Panc1 (cell line): ENCODE results near the gene WASL. TPM values are rescaled to one million over a fixed set of nuclear protein-coding genes. Genes with fewer than 3 reads are reported as not detected.

ENCODE experiments used
- ATAC-seq: fragments of 200-7000 bp; cut with Tn5 transposase; 2 replicates; pipeline ENCODE4 v1.9.1; 2020; ENCODE audit warnings: mild to moderate bottlenecking, moderate library complexity
- BruUV-seq: library from RNA; stranded (reverse); fragments of 400-500 nt; replicated peaks from 2 replicates; lab custom pipeline; 2021; lab: Mats Ljungman, UMichigan
- CTCF ChIA-PET: fragments of 300-600 bp; sonication (Branson Sonifier 250); formaldehyde crosslinking; loops from one replicate; lab custom pipeline; 2022; ENCODE audit warnings: antibody characterized with exemption; lab: Charles Lee
- POLR2A ChIA-PET: fragments of 300-600 bp; sonication (Branson Sonifier 250); formaldehyde crosslinking; loops from one replicate; lab custom pipeline; 2022; ENCODE audit warnings: antibody characterized with exemption; lab: Charles Lee
- DNase-seq: peaks from one replicate; pipeline ENCODE4 v3.0.0-alpha.2; 2010; ENCODE audit warnings: low read depth, low spot score
- H3K27ac ChIP-seq: 2 replicates; pipeline ENCODE4 v1.5.1; 2011; ENCODE audit warnings: mild to moderate bottlenecking, low read length, inconsistent platforms
- H3K27me3 ChIP-seq: fragments of 200-500 bp; sonication (Bioruptor generic); 2 replicates; pipeline ENCODE4 v1.6.0; 2014; ENCODE audit warnings: low read length, inconsistent platforms; ENCODE audit not compliant: control insufficient read depth, insufficient read depth
- H3K36me3 ChIP-seq: fragments of 200-500 bp; sonication (Bioruptor generic); 2 replicates; pipeline ENCODE4 v1.5.1; 2014; ENCODE audit warnings: inconsistent platforms, mild to moderate bottlenecking, low read length, moderate library complexity; ENCODE audit not compliant: control insufficient read depth, insufficient read depth
- H3K4me1 ChIP-seq: 2 replicates; pipeline ENCODE4 v1.5.1; 2011; ENCODE audit warnings: inconsistent platforms, mild to moderate bottlenecking, low read length, moderate library complexity; ENCODE audit not compliant: control insufficient read depth, insufficient read depth
- H3K4me3 ChIP-seq, 2 experiments: 2 replicates each; pipeline ENCODE4 v1.5.1; 2011 to 2012; ENCODE audit warnings: low read depth in 2 of 2, low read length in 2 of 2, mild to moderate bottlenecking in 2 of 2, inconsistent platforms in 1 of 2, moderate library complexity in 1 of 2
- H3K9me3 ChIP-seq: fragments of 200-500 bp; sonication (Bioruptor generic); 2 replicates; pipeline ENCODE4 v1.5.1; 2014; ENCODE audit warnings: low read depth, mild to moderate bottlenecking, inconsistent platforms, low read length, moderate library complexity; ENCODE audit not compliant: control insufficient read depth, insufficient read depth
- CTCF ChIP-seq: fragments of 450-650 bp; IDR thresholded peaks from 2 replicates; pipeline ENCODE4 v1.5.1; 2017; ENCODE audit warnings: mild to moderate bottlenecking
- POLR2AphosphoS5 ChIP-seq: IDR thresholded peaks from 2 replicates; pipeline ENCODE4 v1.6.1; 2012; ENCODE audit warnings: mild to moderate bottlenecking, low read depth, low read length, moderate library complexity
- SIN3A ChIP-seq: IDR thresholded peaks from 2 replicates; pipeline ENCODE4 v1.6.1; 2012; ENCODE audit warnings: low read depth, mild to moderate bottlenecking, low read length, moderate library complexity, borderline replicate concordance; ENCODE audit not compliant: insufficient read depth
- TCF7L2 ChIP-seq: IDR thresholded peaks from 2 replicates; pipeline ENCODE4 v1.6.1; 2011; ENCODE audit warnings: mild to moderate bottlenecking, low read depth, low read length, inconsistent platforms
- in situ Hi-C: cut with HindIII; loops from 2 replicates; pipeline ENCODE4 v1.10.0; 2016; ENCODE audit warnings: low sequenced_read_pairs, low pct_unique_long_range_greater_than_20kb
- intact Hi-C: fragments of 100-400 bp; cut with micrococcal nuclease; formaldehyde crosslinking; loops from one replicate; pipeline ENCODE4 v1.10.0; 2022; ENCODE audit not compliant: unreplicated experiment
- total RNA-seq: library from RNA; stranded (reverse); gene quantifications from one replicate; pipeline ENCODE4 v1.2.1, GENCODE V29; 2021; ENCODE audit not compliant: unreplicated experiment
- TF ChIP-seq, protein P1 (sequence below), 2 experiments: IDR thresholded peaks; 2 replicates each; pipeline ENCODE4 v1.6.1; 2011 to 2012; ENCODE audit warnings: low read depth in 2 of 2, control low read depth in 1 of 2, low read length in 1 of 2, mild to moderate bottlenecking in 1 of 2, moderate library complexity in 1 of 2; ENCODE audit not compliant: insufficient read depth in 1 of 2

Gene WASL
- total RNA-seq, 1 experiment from 2014 or later: 29.6 TPM

DNA sequence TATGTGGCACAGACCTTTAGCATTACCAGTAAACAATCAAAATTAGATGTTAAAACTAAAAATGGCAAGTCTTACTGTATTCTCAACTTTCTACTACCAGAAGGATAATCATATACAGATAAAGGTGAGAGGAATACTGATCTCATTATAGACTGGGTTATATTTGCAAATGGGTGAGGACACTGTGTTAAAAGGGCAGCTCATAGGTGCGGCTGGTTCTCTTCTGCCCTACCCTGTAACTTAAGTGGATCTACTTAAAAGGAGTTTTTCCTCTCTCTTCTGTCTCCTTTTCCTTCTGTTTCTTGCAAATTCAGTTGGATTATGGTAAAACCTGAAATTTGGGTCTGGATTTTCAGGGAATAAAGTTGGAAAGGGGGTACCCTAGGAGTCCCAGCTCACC lies 33.0 kb downstream of the WASL start:
- DNase-seq (no peak), ATAC-seq (no peak)

GRCh38 chr7:123715198-123715597 lies 33.6 kb downstream of the WASL start:
- CTCF ChIA-PET: no interaction called here
- ATAC-seq: peak; percentile 56; the same call in 1 of the 2 replicates
- Histone ChIP-seq H3K27ac (no peak overlapping the region), H3K4me1 (peaks cover 8% of the 10 kb centered on the region), H3K36me3 (no peaks in the 10 kb centered on the region; the same call in 1 of the 2 replicates), H3K4me3 (no peak overlapping the region), H3K27me3 (no peaks in the 10 kb centered on the region), H3K9me3 (no peaks in the 10 kb centered on the region)
- TF ChIP-seq SIN3A (no peak), TCF7L2 (no peak), CTCF (no peak), POLR2AphosphoS5 (no peak)
- TF ChIP-seq, protein P1, sequence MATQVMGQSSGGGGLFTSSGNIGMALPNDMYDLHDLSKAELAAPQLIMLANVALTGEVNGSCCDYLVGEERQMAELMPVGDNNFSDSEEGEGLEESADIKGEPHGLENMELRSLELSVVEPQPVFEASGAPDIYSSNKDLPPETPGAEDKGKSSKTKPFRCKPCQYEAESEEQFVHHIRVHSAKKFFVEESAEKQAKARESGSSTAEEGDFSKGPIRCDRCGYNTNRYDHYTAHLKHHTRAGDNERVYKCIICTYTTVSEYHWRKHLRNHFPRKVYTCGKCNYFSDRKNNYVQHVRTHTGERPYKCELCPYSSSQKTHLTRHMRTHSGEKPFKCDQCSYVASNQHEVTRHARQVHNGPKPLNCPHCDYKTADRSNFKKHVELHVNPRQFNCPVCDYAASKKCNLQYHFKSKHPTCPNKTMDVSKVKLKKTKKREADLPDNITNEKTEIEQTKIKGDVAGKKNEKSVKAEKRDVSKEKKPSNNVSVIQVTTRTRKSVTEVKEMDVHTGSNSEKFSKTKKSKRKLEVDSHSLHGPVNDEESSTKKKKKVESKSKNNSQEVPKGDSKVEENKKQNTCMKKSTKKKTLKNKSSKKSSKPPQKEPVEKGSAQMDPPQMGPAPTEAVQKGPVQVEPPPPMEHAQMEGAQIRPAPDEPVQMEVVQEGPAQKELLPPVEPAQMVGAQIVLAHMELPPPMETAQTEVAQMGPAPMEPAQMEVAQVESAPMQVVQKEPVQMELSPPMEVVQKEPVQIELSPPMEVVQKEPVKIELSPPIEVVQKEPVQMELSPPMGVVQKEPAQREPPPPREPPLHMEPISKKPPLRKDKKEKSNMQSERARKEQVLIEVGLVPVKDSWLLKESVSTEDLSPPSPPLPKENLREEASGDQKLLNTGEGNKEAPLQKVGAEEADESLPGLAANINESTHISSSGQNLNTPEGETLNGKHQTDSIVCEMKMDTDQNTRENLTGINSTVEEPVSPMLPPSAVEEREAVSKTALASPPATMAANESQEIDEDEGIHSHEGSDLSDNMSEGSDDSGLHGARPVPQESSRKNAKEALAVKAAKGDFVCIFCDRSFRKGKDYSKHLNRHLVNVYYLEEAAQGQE (IDR thresholded peaks at IDR 0.05; ENCODE audit: insufficient read depth in 1 of 2, low read depth in 2 of 2, low read length in 1 of 2): no peak
- in situ Hi-C loops: no loop called here
- DNase-seq: no peak
- intact Hi-C loops: no loop called here
- POLR2A ChIA-PET: no interaction called here
- BruUV-seq: no TSS peak

More for the DNA sequence above, 33.0 kb downstream of the WASL start:
- intact Hi-C loops (no loop called here), in situ Hi-C loops (no loop called here)
- Histone ChIP-seq H3K4me1 (peaks cover 8% of the 10 kb centered on the region), H3K4me3 (no peak overlapping the region), H3K27ac (no peak overlapping the region), H3K27me3 (no peaks in the 10 kb centered on the region), H3K9me3 (no peaks in the 10 kb centered on the region), H3K36me3 (no peaks in the 10 kb centered on the region; the same call in 1 of the 2 replicates)
- TF ChIP-seq POLR2AphosphoS5: no peak
- no peak for TF ChIP-seq SIN3A
- TF ChIP-seq CTCF: no peak
- CTCF ChIA-PET: no interaction called here
- POLR2A ChIA-PET: no interaction called here
- no TSS peak for BruUV-seq
